Hypothalamus (tissue), 51 donors: ENCODE data around the gene HOXB5.

ENCODE experiments used
- DNase-seq, 51 donors: peaks; one replicate each; lab custom pipeline; 2025; lab: John Stamatoyannopoulos, UW

The HOXB5 gene

DNA sequence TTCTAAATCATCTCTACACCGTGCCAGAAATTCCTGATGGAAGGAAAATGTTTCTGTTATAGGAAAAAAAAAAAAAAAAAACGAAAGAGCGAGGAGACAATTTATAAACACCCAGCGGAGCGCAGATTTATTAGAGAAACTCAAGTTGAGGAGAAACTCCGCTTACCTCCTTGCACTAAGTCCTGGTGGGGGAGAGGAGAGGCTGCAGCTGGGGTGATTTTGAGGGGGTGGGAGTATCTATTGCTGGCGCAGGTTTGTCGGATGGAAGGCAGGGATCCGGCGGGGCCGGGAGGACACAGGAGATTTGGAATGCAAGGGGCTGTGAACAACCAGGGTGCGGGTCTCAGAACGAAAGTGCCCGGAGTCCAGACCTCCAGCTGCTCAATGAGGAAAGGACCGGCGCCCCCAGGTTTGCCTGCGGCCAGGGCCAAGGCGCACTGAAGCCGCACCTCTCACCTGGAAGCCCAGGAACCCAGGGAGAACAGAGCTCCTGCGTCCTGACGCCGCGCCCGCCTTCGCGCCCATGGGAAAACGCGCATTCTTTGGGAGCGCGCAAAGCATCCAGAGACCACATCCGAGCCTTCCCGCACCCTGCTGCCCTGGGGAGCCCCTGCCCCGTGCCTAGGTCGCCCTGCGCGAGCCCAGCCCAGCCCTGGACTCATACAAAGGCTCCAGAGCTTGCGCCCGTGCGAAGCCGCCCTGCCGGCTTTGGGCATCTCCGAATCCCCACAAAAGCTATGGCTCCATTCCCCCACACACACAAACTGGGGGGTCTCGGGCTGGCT is 24.1 kb upstream of the HOXB5 start:
- DNase-seq = no peak

DNA sequence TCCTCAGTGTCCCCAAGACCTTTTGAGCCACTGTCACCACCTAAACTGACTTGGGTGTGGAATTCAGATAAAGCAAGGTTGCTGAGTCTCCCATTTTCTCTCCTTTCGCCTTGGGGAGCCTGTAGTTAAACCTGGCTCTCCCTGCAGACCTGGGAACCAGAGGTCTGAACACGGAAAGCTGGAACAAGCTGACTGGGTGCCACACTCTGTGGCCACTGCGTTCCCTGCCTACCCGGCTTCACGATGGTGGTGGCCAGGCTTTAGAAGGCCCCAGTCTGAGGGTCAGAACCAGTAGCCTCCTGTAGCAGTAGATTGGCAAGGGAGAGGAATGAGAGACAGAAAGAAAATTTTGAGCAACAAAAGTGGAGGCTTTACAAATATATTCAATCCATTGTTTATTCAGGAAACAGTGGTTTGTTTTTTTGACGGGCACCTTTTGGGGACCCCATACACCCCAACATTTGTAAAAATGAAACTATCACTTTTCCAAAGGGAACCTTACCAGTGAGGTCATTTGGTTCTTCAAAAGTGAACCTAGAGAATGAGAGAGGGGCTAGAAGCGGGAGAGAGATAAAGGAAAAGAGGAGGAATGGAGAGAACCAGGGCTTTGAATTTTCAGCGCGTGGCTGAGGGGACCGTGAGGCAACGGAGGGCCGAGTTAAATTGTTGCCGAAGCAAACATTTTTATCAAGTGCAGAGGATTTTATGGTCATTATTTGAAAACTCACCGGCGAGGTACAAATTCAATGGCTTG is 23.3 kb upstream of the HOXB5 start:
- no peak for DNase-seq

DNA sequence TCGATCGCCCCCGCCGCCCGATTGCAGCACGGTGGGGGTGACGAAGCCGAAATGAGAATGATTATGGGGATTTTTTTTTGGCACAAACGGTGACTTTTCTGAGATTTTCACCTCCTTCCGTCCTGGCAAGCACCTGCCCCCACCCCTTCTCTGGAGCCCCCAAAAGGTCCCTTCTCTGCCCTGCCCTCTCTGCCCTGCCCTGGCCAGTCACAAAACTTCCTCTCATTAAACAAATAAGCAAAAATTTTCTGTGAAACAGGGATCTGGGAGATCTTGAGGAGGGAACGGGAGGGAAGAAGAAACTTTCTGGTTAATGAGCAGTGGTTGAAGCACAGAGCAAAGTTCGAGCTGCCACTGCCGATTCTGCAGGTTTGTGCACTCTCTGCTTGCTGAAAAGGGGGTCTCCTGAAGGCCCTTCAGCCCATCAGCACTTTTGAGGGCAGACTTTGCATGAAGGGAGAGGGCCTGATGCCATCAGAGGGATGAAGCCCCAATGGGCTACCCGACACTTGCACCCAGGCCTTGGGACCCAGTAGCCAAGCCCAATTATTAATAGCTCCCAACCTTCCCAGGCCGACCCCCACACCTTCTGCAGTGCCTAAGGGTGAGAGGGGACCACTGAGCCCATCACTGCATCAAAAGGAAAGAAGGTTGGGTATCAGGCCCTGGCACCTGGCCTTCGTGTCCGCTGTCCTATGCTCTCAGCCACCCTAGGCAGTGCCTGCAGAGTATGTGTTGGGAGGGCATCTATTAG is 22.6 kb upstream of the HOXB5 start:
- DNase-seq = no peak

DNA sequence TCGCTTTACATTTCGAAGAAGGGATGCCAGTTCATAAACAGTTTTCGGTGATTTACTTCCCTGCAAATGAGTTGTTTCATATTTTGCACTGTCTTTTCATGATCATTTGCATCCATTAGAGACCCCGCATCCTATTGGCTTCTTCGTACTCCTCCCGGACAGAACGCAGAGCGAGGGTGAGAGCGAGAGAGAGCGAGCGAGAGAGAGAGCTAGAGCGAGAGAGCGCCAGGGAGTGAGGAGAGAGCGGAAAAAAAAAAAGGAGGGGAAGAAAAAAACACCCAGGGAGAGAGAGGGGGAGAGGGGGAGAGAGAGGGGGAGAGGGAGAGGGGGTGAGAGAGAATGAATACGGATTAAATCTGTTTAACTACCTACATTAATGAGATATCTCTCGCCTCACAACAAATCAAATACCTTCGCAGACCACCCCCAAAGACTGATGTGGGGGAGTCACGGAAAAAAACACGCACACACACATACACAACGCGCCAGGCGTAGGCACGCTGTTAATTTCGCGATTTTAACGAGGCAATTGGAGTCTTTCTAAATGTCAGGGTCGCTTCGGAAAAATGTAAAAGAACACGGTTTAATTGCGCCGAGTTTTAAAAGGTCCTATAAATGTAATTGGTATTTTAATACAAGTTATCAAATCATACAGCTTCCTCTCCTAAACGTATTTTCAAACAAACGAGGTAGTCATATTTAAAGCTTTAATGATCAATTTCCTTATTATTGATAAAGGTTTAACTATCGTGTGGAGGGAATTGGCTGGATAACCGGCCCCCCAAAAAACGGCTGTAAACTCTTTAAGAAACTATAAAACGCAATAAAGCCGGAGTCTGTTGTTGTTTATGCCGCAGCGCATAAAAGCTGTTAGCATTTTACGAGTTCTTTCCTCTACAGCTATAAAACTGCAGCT is 21.7 kb upstream of the HOXB5 start, which contains the start of gene HOXB8:
HOXB8 (minus strand) TSS at position 246 of the 916 bp plus-strand sequence. CDS start 588 bp downstream, outside the sequence.
- DNase-seq = no peak

DNA sequence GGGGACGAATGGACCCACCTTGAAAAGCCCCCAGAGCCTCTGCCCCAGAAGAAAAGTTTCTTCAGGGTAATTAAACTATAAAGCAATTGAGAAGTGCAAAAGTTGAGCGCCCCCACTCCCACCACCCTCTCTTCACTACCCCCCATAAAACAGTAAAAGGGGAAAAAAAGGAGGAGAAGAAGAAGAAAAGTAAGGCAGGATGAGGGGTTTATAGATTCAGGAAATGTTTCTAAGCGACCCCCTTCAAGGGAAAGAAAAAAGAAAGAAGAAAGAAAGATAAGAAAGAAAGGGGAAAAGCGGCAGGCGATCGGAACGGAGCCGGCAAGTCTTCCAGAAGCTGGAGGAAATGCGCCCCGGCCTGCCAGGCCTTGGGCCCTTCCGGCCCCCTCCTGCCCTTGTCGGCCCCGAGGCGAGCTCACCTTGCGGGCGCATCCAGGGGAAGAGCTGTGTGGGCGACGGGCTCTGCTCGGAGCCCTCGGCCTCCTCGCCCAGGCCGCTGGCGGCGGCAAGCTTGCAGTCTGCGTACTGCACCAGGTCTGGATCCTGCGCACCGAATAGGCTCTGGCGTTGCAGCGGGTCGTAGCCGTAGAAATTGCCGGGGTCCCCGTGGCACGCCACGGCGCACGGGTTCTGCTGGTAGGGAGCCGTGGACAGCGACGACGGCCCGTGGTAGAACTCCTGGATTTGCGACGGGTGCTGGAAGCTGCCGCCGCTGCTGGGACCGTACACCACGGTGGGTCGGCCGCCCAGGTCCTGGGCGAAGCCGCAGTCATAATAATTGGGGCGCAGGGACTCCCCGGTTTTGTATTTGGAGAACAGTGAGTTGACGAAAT is 20.5 kb upstream of the HOXB5 start:
- DNase-seq = no peak

- DNase-seq = no peak
These were observed 19.5 kb upstream of the HOXB5 start for GRCh38 chr17:48612854-48613691.

DNA sequence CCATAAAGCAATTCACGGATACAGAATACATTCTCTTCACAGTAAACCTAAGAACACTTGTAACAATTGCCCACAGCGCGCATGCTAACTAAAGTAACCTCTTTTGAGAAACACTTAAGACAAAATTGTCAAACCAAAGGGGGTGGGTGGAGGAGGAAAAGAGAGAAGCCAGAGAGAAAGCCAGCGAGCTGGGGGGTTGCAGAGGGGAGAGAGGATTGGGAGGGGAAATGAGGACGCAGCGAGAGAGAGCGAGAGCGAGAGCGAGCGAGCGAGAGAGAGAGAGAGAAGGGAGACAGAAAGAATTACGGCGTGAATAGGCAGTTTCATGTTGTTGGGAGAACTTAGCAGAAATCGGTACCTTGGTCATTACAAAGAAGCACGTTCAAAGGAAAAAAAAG is 18.9 kb upstream of the HOXB5 start:
- DNase-seq = no peak

- no peak for DNase-seq
These were observed 18.3 kb upstream of the HOXB5 start for GRCh38 chr17:48611681-48612455.

DNA sequence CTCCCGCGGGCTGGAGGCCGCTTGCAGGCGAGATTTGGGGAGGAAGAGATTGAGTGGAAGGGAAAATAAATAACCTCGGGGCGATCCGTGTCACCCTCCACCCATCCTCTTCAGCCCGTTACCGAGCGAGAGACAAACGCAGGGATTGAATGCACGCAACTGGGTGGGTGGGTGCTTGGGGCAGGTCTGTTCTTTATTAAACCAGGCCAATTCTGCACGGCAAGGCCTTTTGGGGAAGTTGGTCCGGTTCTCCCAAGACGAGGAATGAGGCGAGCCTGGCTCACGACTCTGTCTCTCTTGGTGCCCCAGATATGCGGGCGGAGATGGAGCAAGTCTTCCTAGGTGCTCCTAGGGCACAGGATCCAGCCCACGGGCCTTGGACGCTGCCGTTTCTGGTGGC is 17.6 kb upstream of the HOXB5 start:
- no peak for DNase-seq

DNA sequence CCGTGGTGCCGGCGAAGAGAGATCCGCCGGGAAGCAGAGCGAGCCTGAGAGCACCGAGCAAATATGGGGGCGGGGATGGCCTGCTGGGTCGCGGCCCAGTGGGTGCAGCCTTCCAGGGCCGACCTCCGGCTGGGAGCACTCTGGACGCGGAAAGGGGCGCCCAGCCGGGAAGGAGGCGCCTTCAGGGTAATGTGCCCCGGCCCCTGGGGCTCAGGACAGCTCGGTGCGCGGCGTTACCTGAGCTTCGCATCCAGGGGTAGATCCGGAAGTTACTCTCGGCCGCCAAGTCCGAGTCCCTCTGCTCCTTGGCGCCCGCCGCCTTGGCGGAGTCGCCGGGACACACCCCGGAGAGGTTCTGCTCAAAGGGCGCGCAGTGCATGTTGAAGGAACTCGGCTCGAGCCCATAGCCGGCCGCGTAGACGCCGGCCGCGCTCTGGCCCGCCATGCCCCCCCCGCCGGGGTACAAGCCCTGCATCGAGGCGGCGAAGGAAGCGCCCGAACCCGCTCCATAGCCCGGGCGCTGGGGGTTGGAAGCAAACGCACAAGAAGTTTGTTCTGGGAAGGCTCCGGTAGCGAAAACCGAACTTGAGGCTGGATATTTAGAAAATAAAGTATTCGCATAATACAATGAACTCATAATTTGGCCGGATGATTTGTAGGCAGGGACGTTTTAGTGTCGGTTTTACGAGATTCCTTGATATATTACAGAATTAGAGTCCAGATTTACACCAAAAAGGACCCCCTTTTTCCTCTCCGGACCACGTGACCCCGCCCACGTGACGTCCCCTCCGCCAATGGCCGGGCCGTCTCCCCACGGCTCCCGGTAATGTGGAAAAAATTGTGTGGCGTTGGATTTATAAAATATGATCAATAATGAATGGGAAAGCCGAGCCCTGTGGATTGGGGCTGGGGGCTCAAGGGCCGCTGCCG is 17.0 kb upstream of the HOXB5 start, which contains the start of gene HOXB7:
HOXB7 (minus strand) TSS at position 736 of the 930 bp plus-strand sequence; CDS start at position 637, 99 bp downstream.
- DNase-seq = peak in 5 of 51 donors; percentile 1 to 18 (median 2)

- no peak for DNase-seq
These were observed 16.2 kb upstream of the HOXB5 start for GRCh38 chr17:48609759-48610281.

DNA sequence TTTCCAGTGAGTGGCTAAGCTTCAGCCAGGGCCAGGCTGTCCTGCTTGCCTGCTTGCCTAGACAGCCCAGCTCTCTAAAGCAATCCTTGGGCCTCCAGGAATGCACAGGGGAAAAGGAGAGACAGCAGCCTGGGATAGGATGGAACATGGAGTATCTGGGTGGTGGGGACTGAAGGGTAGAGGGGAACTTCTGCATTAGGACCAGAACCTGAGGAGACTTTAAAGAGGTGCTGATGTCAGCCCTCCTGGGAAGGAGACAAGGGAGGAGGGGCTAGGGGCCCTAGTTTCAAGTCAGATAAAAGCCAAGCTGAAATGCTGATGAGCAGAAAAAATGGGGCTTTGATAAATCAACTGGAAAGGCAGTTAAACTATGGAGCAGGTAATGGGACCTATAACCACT is 15.5 kb upstream of the HOXB5 start:
- DNase-seq = no peak

DNA sequence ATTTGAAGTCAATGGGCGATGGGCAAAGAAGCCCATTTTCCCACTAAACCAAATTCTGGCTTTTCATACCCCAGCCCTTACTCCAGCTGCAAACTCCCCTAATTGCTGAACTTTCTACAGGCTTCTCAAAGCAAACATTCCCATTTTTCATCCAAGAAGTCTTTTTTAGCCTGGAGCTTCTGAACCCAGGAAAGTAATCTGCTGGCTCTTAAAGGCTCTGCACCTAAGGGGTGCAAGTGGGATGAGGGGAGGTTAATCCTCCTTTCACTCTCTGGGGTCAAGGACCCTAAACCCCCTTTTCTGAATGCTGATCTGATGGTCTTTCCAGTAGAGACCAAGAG is 14.9 kb upstream of the HOXB5 start:
- no peak for DNase-seq

DNA sequence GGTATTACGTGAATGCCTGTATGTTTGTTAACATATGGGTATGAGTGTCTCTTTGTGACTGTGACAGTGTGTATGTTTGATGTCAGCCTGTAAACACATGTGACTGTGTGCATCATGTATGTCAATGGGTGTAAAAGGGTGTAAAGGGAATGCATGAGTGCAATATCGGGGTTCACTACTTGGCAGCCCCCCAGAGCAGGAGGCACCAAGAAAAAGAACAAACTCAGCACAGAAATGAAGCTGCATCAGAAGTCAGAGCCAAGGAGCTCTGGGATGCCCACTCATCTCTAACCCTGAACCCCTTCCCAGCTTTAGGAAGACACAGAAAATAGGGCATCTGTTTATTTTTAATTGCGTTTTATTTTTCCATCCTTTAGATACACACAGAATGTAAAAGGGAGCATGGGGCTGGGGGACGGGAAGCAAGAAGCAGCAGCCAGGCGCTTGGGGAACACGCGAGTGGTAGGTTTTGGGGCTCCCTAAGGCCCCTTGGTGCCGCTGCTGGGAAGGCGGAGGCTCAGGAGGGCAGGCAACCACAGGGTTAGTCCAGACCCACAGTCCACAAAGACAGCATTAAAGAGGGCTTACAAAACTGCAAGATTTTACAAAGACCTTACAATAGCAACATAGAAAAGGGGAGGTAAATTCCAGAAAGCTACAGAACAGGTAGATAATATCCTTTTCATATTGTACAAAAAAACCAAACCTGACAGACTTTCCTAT is 13.5 kb upstream of the HOXB5 start:
- DNase-seq = no peak
